ENCODE data around the gene ABCA2. TPM values are rescaled to one million over a fixed set of nuclear protein-coding genes. Genes with fewer than 3 reads are reported as not detected.
A peak's percentile ranks its signal among the peaks of the same experiment; 100 is the strongest.

Gene ABCA2
- total and polyA plus RNA-seq, 3 donors from 2014 or later: 33.6 to 65.5 (median 56.0) TPM

- Histone ChIP-seq H3K36me3 (ENCODE audit: low read depth, missing control alignments) (no peaks in the 10 kb centered on the region), H3K4me1 (peaks cover 72% of the 10 kb centered on the region), H3K9me3 (no peaks in the 10 kb centered on the region), H3K4me3 (no peak overlapping the region), H3K27me3 (no peaks in the 10 kb centered on the region), H3K27ac (peak overlapping the region; percentile 81)
- TF ChIP-seq POLR2A (IDR thresholded peaks at IDR 0.05): no peak
- TF ChIP-seq CTCF (IDR thresholded peaks at IDR 0.05): no peak
- intact Hi-C loops (cut with DNase I; ENCODE audit: low total_unique reads): no loop called here
- no peak for DNase-seq
- 80 to 82% methylated on average over 2 to 12 of the region's 12 CpGs for WGBS, 2 donors
Observed at GRCh38 chr9:136963751-136964150, 64.3 kb downstream of the ABCA2 start.

- peaks cover 68% of the 10 kb centered on the region for H3K4me1 ChIP-seq
- WGBS, 2 donors: 50 to 53% methylated on average over 7 to 15 of the region's 15 CpGs
- peak overlapping the region; percentile 81 for H3K27ac ChIP-seq
- no peak overlapping the region for H3K4me3 ChIP-seq
- no peak for TF ChIP-seq CTCF (IDR thresholded peaks at IDR 0.05)
- TF ChIP-seq POLR2A (IDR thresholded peaks at IDR 0.05): no peak
- DNase-seq: no peak
- no peaks in the 10 kb centered on the region for H3K27me3 ChIP-seq
- intact Hi-C loops (cut with DNase I; ENCODE audit: low total_unique reads): no loop called here
- H3K36me3 ChIP-seq (ENCODE audit: low read depth, missing control alignments): no peaks in the 10 kb centered on the region
- H3K9me3 ChIP-seq: no peaks in the 10 kb centered on the region
Observed at GRCh38 chr9:136963341-136963740, 64.7 kb downstream of the ABCA2 start.

GRCh38 chr9:136962701-136963248 lies 65.3 kb downstream of the ABCA2 start:
- WGBS, 2 donors: 64 to 77% methylated on average over 7 to 11 of the region's 11 CpGs
- H3K4me1 ChIP-seq: peaks cover 64% of the 10 kb centered on the region
- no peaks in the 10 kb centered on the region for H3K27me3 ChIP-seq
- H3K36me3 ChIP-seq (ENCODE audit: low read depth, missing control alignments): no peaks in the 10 kb centered on the region
- H3K9me3 ChIP-seq: no peaks in the 10 kb centered on the region
- no peak overlapping the region for H3K4me3 ChIP-seq
- H3K27ac ChIP-seq: peak overlapping the region; percentile 81
- TF ChIP-seq POLR2A (IDR thresholded peaks at IDR 0.05): no peak
- TF ChIP-seq CTCF (IDR thresholded peaks at IDR 0.05): no peak
- intact Hi-C loops (cut with DNase I; ENCODE audit: low total_unique reads): no loop called here
- peak; percentile 85 for DNase-seq

GRCh38 chr9:136962163-136962562 lies 65.9 kb downstream of the ABCA2 start:
- Histone ChIP-seq H3K27ac (peak overlapping the region; percentile 81), H3K27me3 (no peaks in the 10 kb centered on the region), H3K9me3 (no peaks in the 10 kb centered on the region), H3K4me1 (peaks cover 64% of the 10 kb centered on the region), H3K4me3 (no peak overlapping the region), H3K36me3 (ENCODE audit: low read depth, missing control alignments) (no peaks in the 10 kb centered on the region)
- TF ChIP-seq CTCF (IDR thresholded peaks at IDR 0.05) (no peak), POLR2A (IDR thresholded peaks at IDR 0.05) (no peak)
- DNase-seq: no peak
- 92 to 96% methylated on average over 9 of the region's 9 CpGs for WGBS, 2 donors
- intact Hi-C loops (cut with DNase I; ENCODE audit: low total_unique reads): no loop called here
